Body of pancreas (tissue), 4 donors: Measurements from ENCODE around the gene OR4N2.
"Not testable (repeated sequence)": the region's sequence is repeated elsewhere in the genome, so short reads cannot be mapped to it uniquely, and the experiment has no call there.

Experiments
- POLR2A ChIP-seq, 3 donors: fragments of 450-650 bp; IDR thresholded peaks; one replicate each; pipeline ENCODE4 v1.6.1; 2016; ENCODE audit warnings: antibody characterized with exemption in 3 of 3, mild to moderate bottlenecking in 2 of 3
- TF ChIP-seq, protein P1 (sequence below), 7 experiments: fragments of 450-650 bp in 4 of 7; fragments of 200-600 bp in 3 of 7; sonication (generic) in 3 of 7; IDR thresholded peaks; one replicate each; pipeline ENCODE4 v1.5.1; 2016 to 2019; ENCODE audit warnings: antibody characterized with exemption in 7 of 7

DNA sequence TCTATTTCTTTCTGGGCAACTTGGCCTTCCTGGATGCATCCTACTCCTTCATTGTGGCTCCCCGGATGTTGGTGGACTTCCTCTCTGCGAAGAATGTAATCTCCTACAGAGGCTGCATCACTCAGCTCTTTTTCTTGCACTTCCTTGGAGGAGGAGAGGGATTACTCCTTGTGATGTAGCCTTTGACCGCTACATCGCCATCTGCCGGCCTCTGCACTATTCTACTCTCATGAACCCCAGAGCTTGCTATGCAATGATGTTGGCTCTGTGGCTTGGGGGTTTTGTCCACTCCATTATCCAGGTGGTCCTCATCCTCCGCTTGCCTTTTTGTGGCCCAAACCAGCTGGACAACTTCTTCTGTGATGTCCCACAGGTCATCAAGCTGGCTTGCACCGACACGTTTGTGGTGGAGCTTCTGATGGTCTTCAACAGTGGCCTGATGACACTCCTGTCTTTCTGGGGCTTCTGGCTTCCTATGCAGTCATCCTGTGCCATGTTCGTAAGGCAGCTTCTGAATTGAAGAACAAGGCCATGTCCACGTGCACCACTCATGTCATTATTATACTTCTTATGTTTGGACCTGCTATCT is 7.0 kb upstream of the OR4N2 start:
- TF ChIP-seq, protein P1, sequence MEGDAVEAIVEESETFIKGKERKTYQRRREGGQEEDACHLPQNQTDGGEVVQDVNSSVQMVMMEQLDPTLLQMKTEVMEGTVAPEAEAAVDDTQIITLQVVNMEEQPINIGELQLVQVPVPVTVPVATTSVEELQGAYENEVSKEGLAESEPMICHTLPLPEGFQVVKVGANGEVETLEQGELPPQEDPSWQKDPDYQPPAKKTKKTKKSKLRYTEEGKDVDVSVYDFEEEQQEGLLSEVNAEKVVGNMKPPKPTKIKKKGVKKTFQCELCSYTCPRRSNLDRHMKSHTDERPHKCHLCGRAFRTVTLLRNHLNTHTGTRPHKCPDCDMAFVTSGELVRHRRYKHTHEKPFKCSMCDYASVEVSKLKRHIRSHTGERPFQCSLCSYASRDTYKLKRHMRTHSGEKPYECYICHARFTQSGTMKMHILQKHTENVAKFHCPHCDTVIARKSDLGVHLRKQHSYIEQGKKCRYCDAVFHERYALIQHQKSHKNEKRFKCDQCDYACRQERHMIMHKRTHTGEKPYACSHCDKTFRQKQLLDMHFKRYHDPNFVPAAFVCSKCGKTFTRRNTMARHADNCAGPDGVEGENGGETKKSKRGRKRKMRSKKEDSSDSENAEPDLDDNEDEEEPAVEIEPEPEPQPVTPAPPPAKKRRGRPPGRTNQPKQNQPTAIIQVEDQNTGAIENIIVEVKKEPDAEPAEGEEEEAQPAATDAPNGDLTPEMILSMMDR (IDR thresholded peaks at IDR 0.05): not testable (repeated sequence)
- not testable (repeated sequence) for TF ChIP-seq POLR2A (IDR thresholded peaks at IDR 0.05)
